Stimulated activated memory B cell treated with anti-CD40 and anti-IgM and Interleukin-4, amounts not matched to agents 10 μg/mL and 1 μg/mL and 100 μg/mL, for 72 hours (primary cell): Measurements from ENCODE around the gene RAB19.
"Not testable (repeated sequence)": the region's sequence is repeated elsewhere in the genome, so short reads cannot be mapped to it uniquely, and the experiment has no call there.

Experiments
- ATAC-seq: fragments of 150-1000 bp; cut with Tn5 transposase; 2 replicates; pipeline ENCODE4 v1.10.0; 2021
- H3K27ac Mint-ChIP-seq: one replicate; pipeline ENCODE4 v1.8.0; 2022; ENCODE audit warnings: mild to moderate bottlenecking, mixed read lengths
- H3K27me3 Mint-ChIP-seq: one replicate; pipeline ENCODE4 v1.8.0; 2022; ENCODE audit warnings: mixed read lengths
- H3K36me3 Mint-ChIP-seq: one replicate; pipeline ENCODE4 v1.8.0; 2022; ENCODE audit warnings: mixed read lengths
- H3K4me1 Mint-ChIP-seq: one replicate; pipeline ENCODE4 v1.8.0; 2022; ENCODE audit warnings: mixed read lengths
- H3K4me3 Mint-ChIP-seq: one replicate; pipeline ENCODE4 v1.8.0; 2022; ENCODE audit warnings: mild to moderate bottlenecking, moderate library complexity, mixed read lengths
- H3K9me3 Mint-ChIP-seq: one replicate; pipeline ENCODE4 v1.8.0; 2022; ENCODE audit warnings: mixed read lengths

Gene RAB19

DNA sequence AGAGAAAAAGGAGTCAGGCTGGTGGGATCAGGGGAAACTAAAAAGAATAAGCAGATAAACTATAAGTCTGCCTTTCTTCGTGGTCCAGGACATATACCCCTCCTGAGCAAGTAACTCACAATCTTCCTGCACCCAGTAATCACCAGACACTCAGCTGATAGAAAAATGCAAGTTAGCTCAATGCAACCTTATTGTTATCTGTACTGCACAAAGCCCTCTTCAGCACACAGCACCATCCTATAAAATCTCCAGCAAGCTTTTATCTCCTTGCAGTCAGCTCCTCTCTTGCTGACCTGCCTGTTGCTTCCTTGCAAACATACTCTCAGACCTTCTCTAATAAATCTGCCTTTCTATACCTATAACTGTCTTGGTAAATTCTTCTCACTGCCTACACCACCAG is 12.2 kb upstream of the RAB19 start:
- H3K27ac Mint-ChIP-seq = no peak overlapping the region
- H3K4me3 Mint-ChIP-seq = no peak overlapping the region
- H3K9me3 Mint-ChIP-seq = no peaks in the 10 kb centered on the region
- H3K36me3 Mint-ChIP-seq = no peaks in the 10 kb centered on the region
- no peak for ATAC-seq
- no peaks in the 10 kb centered on the region for H3K27me3 Mint-ChIP-seq
- H3K4me1 Mint-ChIP-seq = peaks cover 6% of the 10 kb centered on the region

DNA sequence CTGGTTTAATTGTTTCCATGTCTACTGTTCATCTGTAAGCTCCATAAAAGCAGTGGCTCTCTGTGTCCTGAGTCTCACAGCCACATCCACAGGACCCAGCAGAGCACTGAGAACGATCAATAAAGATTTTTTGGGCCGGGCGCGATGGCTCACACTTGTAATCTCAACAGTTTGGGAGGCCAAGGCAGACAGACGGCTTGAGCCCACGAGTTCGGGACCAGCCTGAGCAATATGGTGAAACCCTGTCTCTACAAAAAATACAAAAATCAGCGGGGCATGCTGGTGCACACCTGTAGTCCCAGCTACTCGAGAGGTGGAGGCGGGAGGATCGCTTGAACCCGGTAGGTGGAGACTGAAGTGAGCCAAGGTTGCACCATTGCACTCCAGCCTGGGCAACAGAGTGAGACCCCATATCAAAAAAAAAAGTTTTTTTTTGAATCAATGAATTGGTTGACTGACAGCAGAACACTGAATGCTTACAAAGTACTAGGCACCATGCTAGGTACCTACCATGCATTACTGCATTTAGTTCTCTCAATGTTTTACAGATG is 10.0 kb upstream of the RAB19 start:
- Mint-ChIP-seq H3K4me1 (peaks cover 14% of the 10 kb centered on the region), H3K27me3 (no peaks in the 10 kb centered on the region), H3K9me3 (no peaks in the 10 kb centered on the region), H3K27ac (no peak overlapping the region), H3K4me3 (no peak overlapping the region), H3K36me3 (no peaks in the 10 kb centered on the region)
- no peak for ATAC-seq

DNA sequence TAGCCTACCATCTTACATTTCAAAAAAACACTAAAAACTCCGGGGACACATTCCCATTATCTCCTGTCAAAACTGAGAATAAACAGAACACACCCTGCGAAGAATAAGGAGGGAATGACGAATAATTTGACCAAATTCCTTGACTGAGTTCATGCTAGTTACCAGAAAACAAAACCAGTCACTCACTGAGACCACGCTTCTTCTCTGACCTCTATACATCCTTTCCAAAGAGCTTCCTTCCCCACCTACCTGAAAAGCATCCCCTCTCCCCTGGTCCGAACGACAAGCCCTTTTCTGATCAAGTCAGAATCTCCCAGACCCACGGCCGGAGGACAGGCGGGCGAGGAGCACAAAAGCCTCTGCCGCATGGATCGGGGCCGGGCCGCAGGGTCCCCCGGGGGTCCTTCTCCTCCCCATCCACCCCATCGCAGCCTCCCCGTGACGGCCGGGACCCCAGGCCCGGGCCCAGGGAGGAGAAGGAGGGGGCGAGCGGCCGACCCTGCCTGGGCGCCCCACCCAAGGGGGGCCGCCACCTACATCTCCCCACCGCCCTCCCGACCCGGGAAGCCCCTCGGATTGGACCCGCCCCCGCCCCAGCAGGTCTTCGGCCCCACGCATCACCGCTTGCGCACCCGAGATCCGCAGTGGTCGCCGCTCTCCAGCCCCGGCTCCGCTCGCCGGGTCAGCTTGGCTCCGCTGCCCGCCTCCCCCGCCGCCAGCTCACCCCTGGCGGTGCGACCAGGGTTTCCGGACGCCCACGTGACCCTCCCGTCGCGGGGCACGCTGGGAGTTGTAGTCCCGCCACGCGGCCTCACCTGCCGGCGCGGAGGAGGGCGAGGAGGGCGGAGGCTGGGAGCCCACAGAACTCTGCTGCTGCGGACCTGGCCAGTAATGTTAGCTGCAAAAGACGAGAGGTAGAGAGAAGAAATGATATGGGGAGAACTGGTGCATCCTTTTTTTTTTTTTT is 5.8 kb upstream of the RAB19 start, which contains the start of gene SLC37A3:
Gene SLC37A3 (minus strand): TSS at position 747 of the 967 bp plus-strand sequence. CDS start 16,004 bp downstream, outside the sequence.
- ATAC-seq = peak; percentile 98
- H3K36me3 Mint-ChIP-seq = no peaks in the 10 kb centered on the region
- H3K4me3 Mint-ChIP-seq = peak within 1 kb of the TSS; percentile 87
- no peaks in the 10 kb centered on the region for H3K9me3 Mint-ChIP-seq
- no peaks in the 10 kb centered on the region for H3K27me3 Mint-ChIP-seq
- peaks cover 14% of the 10 kb centered on the region for H3K4me1 Mint-ChIP-seq
- peak within 1 kb of the TSS; percentile 78 for H3K27ac Mint-ChIP-seq

DNA sequence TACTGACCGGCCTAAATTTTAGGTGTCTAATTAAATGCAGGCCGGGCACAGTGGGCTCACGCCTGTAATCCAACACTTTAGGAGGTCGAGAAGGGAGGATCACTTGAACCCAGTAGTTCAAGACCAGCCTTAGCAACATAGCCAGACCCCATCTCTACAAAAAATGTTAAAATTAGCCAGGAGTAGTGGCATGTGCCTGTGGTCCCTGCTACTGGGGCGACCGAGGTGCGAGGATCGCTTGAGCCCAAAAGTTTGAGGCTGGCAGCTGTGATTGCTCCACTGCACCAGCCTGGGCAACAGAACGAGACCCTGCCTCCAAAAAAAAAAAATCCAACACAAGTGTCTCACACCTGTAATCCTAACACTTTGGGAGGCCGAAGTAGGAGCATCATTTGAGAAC is 5.0 kb upstream of the RAB19 start:
- Mint-ChIP-seq H3K27me3 (no peaks in the 10 kb centered on the region), H3K4me3 (no peak overlapping the region), H3K9me3 (no peaks in the 10 kb centered on the region), H3K27ac (peak overlapping the region; percentile 78), H3K36me3 (no peaks in the 10 kb centered on the region), H3K4me1 (peaks cover 20% of the 10 kb centered on the region)
- ATAC-seq = no peak

DNA sequence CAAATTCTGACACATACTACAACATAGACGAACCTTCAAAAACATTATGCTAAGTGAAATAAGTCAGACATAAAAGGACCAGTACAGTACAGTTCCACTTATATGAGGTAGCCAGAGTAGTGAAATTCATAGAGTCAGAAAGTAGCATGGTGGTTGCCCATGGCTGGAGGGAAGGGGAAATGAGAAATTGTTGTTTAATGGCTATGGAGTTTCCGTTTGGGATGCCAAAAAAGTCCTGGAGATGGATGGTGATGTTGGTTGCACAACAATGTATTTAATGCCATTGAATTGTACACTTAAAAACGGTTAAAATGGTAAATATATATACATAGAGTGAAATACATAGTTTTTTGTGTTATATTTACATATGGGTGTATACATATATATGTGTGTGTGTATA is 3.5 kb upstream of the RAB19 start:
- no peak for ATAC-seq
- H3K27me3 Mint-ChIP-seq = no peaks in the 10 kb centered on the region
- no peaks in the 10 kb centered on the region for H3K36me3 Mint-ChIP-seq
- H3K4me3 Mint-ChIP-seq = no peak overlapping the region
- H3K27ac Mint-ChIP-seq = no peak overlapping the region
- H3K4me1 Mint-ChIP-seq = peaks cover 30% of the 10 kb centered on the region
- no peaks in the 10 kb centered on the region for H3K9me3 Mint-ChIP-seq

DNA sequence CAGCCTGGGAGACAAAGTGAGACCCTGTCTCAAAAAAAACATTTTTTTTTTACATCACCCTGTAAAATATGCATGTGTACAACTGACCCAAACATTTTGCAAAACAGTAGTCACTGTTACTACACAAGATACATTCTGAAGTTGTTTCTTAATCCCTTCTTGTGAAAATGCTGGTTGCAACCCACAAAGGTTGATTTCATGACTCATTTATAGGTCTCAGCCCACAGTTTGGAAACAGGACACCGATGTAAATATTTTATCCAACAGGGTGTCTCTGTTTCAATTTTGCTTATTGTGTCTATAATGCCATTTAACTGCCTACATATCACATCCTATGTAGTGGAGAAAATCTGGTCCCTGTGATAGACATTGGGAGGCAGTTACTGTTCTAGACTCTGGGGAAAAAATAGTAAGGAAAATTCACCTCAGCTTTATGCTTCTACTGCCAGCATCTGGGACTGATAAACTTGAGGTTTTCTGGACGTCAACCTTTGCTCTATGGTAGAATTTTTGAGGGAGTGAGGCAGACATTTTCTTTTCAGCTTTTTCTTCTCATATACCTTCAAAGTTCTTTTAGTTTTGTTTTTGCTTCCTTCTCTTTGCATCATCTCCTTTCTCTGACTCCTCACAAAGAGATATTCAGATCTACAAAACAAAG is 1.6 kb upstream of the RAB19 start:
- Mint-ChIP-seq H3K4me3 (no peak overlapping the region), H3K27me3 (no peaks in the 10 kb centered on the region), H3K9me3 (no peaks in the 10 kb centered on the region), H3K4me1 (peaks cover 23% of the 10 kb centered on the region), H3K36me3 (no peaks in the 10 kb centered on the region), H3K27ac (no peak overlapping the region)
- ATAC-seq = no peak

DNA sequence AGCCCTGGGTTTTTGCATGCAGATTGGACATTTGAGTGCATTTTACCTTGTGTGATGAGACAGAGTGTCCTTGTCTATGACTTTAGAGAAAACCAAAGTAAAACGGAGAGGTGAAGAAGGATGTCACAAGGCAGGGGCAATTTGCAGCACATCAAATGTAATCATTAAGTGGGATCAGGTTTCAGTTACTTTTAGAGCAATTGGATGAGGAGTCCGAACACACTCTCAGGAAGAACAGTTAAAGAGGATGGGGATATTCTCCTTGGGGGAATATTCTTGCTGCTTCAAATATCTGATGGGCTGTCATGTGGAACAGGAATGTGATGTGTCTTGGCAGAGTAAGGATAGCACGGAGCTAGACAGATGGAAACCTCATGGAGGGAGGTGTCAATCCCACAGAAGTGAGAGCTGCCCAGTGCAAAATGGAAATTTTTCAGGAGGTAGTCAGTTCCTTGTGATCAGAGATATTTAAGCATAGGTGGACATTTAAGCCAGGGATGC is 757 bp downstream of the RAB19 start:
- H3K9me3 Mint-ChIP-seq = no peaks in the 10 kb centered on the region
- no peaks in the 10 kb centered on the region for H3K36me3 Mint-ChIP-seq
- no peak for ATAC-seq
- H3K27ac Mint-ChIP-seq = peak overlapping the region; percentile 93
- peak overlapping the region; percentile 96 for H3K4me3 Mint-ChIP-seq
- peaks cover 16% of the 10 kb centered on the region for H3K4me1 Mint-ChIP-seq
- H3K27me3 Mint-ChIP-seq = no peaks in the 10 kb centered on the region

DNA sequence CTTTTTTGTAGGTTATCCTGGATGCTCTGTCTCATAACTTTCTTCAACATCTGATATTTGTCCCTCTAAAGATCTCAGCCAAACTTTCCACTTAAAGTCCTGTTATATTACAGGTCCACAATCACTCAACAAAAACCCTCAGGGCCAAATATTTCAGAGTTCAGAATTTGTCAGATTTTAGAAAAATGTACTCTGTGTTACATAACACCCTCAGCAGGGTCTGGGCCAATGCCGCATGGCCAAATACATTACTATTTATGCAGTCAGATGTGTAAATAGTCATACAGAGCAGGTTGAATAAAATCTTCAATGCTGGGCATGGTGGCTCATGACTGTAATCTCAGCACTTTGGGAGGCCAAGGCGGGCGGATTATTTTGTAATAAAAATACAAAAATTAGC is 11.5 kb downstream of the RAB19 start:
- no peak for ATAC-seq
- no peaks in the 10 kb centered on the region for H3K4me1 Mint-ChIP-seq
- no peak overlapping the region for H3K4me3 Mint-ChIP-seq
- peaks cover 6% of the 10 kb centered on the region for H3K36me3 Mint-ChIP-seq
- H3K9me3 Mint-ChIP-seq = no peaks in the 10 kb centered on the region
- no peaks in the 10 kb centered on the region for H3K27me3 Mint-ChIP-seq
- no peak overlapping the region for H3K27ac Mint-ChIP-seq

DNA sequence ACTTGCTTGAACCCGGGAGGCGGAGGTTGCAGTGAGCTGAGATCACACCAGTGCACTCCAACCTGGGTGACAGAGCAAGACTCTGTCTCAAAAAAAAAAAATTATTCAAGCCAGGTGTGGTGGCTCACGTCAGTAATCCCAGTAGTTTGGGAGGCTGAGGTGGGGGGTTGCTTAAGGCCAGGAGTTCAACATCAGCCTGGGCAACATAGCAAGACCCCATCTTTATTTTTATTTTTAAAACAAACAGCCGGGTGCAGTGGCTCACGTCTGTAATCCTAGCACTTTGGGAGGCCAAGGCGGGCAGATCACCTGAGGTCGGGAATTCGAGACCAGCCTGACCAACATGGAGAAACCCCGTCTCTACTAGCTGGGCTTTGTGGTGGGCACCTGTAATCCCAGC is 12.0 kb downstream of the RAB19 start:
- not testable (repeated sequence) for H3K27ac Mint-ChIP-seq, H3K4me3 Mint-ChIP-seq, H3K9me3 Mint-ChIP-seq

DNA sequence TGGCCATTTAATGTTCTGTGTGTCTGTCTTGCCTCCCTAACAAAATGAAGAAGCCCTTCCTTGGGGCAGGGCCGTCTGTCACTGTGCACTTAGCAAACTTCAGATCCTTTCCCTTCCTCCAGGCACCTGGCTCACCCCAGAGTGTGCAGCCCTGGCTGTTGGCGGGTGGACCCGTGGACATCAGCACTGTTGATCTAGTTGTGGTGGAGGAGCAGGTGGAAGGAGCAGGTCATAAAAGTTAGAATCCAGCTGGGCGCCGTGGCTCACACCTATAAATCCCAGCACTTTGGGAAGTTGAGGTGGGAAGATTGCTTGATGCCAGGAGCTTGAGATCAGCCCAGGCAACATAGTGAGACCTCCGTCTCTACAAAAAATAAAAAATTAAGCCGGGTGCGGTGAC is 12.7 kb downstream of the RAB19 start:
- peaks cover 6% of the 10 kb centered on the region for H3K36me3 Mint-ChIP-seq
- H3K27ac Mint-ChIP-seq = no peak overlapping the region
- no peaks in the 10 kb centered on the region for H3K9me3 Mint-ChIP-seq
- no peak for ATAC-seq
- H3K4me3 Mint-ChIP-seq = no peak overlapping the region
- H3K27me3 Mint-ChIP-seq = no peaks in the 10 kb centered on the region
- no peaks in the 10 kb centered on the region for H3K4me1 Mint-ChIP-seq

More for the DNA sequence above, 12.0 kb downstream of the RAB19 start:
- not testable (repeated sequence) for H3K27me3 Mint-ChIP-seq, ATAC-seq, H3K36me3 Mint-ChIP-seq, H3K4me1 Mint-ChIP-seq

DNA sequence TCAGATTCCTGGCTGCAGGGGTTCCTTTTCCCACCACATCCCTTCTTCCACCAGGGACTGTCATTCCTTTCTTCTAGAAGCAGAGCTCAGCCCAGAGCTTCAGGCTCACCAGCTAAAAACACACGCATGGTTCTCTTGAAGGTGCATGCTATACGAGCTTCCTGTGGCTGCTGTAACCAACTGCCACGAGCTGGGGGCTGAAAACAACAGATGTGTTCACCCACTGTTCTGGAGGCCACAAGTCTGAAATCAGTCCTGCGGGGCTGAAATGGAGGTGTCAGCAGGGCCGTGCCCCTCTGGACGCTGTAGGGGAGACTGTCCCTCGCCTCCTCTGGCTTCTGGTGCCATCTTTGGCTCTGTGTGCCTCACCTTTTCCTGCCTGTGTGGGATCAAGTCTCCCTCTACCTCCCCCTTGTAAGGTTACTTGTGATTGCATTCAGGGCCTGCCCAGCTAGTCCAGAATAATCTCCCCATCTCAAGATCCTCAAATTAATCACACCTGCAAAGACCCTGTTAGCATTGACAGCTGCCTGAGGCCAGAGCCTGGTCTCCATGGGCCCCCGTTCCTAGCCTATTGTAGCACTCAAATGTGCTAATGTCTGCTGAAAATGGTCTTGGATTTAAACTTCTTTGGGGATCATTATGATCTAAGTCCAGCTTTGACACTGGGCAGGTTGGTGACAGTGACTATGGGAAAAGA is 13.7 kb downstream of the RAB19 start:
- H3K4me1 Mint-ChIP-seq = no peaks in the 10 kb centered on the region
- no peak overlapping the region for H3K4me3 Mint-ChIP-seq
- H3K27ac Mint-ChIP-seq = no peak overlapping the region
- H3K36me3 Mint-ChIP-seq = peaks cover 6% of the 10 kb centered on the region
- ATAC-seq = peak; percentile 20
- H3K27me3 Mint-ChIP-seq = no peaks in the 10 kb centered on the region
- H3K9me3 Mint-ChIP-seq = no peaks in the 10 kb centered on the region

DNA sequence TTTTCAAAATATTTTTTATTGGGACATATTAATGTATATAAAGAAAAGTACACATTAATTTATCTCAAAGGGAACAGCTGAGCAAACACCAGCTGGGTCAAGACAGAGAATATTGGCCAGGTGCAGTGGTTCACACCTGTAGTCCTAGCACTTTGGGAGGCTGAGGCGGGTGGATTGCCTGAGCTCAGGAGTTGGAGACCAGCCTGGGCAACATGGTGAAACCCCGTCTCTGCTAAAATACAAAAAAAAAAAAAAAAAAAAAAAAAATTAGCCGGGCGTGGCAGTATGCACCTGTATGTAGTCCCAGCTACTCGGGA is 14.3 kb downstream of the RAB19 start:
- H3K9me3 Mint-ChIP-seq, H3K36me3 Mint-ChIP-seq, H3K4me1 Mint-ChIP-seq, ATAC-seq, H3K27ac Mint-ChIP-seq, H3K27me3 Mint-ChIP-seq, H3K4me3 Mint-ChIP-seq: not testable (repeated sequence)

DNA sequence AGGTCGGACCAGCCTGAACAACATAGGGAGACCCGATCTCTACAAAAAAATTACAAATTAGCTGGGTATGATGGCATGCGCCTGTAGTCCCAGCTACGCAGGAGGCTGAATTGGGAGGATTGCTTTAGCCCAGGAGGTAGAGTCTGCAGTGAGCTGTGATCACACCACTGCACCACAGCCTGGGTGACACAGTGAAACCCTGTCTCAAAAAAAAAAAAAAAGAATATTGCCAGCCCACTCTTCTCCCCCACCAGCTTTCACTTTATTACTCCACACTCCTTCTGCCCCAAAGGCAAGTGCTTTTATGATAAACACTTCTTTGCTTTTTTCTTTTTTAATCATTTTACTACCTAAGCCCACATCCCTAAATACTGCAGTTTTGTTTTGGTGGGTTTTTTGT is 14.8 kb downstream of the RAB19 start:
- Mint-ChIP-seq H3K36me3 (peaks cover 6% of the 10 kb centered on the region), H3K27me3 (no peaks in the 10 kb centered on the region), H3K27ac (no peak overlapping the region), H3K9me3 (no peaks in the 10 kb centered on the region), H3K4me3 (no peak overlapping the region), H3K4me1 (no peaks in the 10 kb centered on the region)
- no peak for ATAC-seq

DNA sequence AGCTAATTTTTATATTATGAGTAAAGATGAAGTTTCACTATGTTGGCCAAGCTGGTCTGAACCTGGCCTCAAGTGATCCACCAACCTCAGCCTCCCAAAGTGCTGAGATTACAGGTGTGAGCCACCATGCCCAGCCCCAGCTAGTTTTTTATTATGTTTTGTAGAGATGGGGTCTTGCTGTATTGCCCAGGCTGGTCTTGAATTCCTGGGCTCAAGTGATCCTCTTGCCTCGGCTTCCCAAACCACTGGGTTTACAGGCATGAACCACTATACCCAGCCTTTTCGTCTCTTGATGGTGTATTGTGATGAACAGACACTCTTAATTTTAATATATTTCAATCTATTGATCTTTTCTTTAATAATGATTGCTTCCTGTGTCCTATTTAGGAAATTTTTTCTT is 17.7 kb downstream of the RAB19 start:
- Mint-ChIP-seq H3K27me3 (no peaks in the 10 kb centered on the region), H3K4me1 (no peaks in the 10 kb centered on the region), H3K9me3 (no peaks in the 10 kb centered on the region)

DNA sequence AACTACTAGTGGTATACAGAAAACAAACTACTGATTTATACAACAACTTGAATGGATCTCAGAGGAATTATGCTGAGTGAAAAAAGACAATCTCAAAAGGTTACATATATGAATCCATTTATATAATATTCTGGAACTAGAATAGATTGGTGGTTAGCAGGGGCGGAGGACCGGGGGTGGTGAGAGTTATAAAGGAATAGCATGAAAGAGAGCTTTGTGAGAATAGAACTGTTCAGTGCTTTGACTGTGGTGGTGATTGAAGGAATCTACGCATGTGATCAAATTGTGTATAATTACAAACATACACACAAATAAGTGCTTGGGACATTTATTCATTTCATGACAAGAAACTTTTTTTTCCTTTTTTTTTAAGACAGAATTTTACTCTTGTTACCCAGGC is 19.6 kb downstream of the RAB19 start:
- Mint-ChIP-seq H3K4me3 (no peak overlapping the region), H3K36me3 (no peaks in the 10 kb centered on the region), H3K9me3 (no peaks in the 10 kb centered on the region), H3K27ac (no peak overlapping the region), H3K27me3 (no peaks in the 10 kb centered on the region), H3K4me1 (no peaks in the 10 kb centered on the region)
- no peak for ATAC-seq

More for the DNA sequence above, 17.7 kb downstream of the RAB19 start:
- ATAC-seq = no peak
- no peak overlapping the region for H3K27ac Mint-ChIP-seq
- H3K36me3 Mint-ChIP-seq = no peaks in the 10 kb centered on the region
- no peak overlapping the region for H3K4me3 Mint-ChIP-seq
